GM19238 (cell line): ENCODE results near the gene APRT.
"Not testable (repeated sequence)": the region's sequence is repeated elsewhere in the genome, so short reads cannot be mapped to it uniquely, and the experiment has no call there.

Source experiments
- DNase-seq: peaks from one replicate; pipeline ENCODE4 v3.0.0; 2011; ENCODE audit warnings: low spot score; ENCODE audit not compliant: insufficient read length

The APRT gene

GRCh38 chr16:88772871-88773811 lies 38.6 kb downstream of the APRT start:
- DNase-seq = no peak

- not testable (repeated sequence) for DNase-seq
Measured at GRCh38 chr16:88771781-88772180, 39.9 kb downstream of the APRT start.

- no peak for DNase-seq
Measured at GRCh38 chr16:88771294-88771772, 40.4 kb downstream of the APRT start.

- DNase-seq = peak; percentile 72
Measured at GRCh38 chr16:88770461-88771293, 41.1 kb downstream of the APRT start.

GRCh38 chr16:88769617-88770460 lies 41.9 kb downstream of the APRT start:
- peak; percentile 79 for DNase-seq

DNA sequence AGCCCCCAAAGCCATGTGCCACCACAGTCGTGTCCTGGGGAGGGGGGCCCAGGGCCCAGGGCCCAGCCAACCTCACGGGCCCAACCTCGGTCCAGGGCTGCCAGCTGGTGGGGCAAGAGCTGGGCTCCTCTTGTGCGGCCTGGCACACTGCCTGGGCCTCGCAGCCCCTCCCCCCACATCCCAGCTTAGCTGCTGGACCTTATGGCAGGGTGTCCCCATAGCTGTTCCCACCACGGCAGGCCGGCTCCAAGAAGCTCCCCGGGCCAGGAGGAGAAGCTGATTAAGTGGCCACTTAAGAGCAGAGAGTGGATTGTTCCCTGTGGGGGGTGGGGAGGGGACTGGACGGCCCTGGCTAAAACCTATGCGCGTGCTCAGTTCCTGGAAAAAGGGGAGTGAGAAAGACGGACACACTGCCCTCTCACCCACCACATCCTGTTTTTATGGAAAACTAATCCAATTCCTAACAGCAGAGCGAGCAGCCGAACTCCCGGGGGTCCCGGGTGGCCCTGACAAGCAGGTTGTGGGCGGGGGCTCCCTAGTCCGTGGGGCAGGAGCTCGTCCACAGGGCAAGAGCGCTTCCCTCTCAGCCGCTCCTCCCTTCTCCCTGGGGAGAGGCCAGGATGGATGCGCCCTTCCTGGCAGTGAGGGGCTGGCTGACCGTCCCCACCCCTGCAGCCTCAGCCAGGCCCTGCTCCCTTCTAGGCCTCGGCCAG lies 43.5 kb downstream of the APRT start:
- DNase-seq = no peak

DNA sequence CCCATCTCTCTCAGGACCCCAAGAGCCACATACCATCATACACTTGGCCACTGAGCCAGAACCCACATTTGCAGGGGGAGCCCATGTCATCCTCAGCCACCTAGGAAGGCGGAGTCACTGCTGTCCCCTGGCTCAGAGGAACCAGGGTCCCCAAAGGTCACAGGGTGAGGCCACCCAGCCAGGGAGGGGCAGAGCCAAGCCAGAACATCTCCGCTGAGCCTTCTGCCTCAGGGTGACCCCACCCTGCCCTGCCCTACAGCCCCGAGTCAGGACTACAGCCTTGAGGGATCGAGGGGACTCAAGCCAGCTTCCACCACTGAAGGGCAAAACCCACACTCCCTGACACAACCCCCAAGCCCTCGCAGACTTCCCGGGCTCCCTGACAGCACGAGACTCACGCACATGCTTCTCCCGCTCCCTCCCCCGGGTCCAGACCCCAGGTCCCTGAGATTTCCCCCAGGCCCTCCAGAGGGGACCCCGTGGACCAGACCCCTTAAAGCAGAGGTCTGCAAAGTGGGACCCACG lies 44.1 kb downstream of the APRT start:
- DNase-seq = no peak

DNA sequence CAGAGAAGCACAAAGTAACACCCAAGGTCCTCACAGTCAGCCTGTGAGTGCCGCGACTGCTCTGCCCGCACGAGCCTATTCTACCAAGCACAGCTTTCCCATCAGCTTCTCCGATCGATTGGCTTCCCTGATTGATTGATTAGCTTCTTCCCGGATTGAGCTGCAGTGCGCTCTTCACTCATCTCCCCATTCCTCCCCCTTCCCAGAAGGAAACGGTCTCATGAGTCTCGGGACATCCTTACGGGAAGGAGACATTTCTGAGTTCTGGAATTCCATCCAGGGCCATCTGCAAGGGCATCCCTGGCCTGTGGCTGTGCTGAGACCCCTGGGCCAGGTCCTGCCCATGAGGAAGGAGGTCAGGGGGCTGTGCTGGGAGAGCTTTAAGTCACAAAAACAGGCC lies 44.8 kb downstream of the APRT start:
- no peak for DNase-seq

DNA sequence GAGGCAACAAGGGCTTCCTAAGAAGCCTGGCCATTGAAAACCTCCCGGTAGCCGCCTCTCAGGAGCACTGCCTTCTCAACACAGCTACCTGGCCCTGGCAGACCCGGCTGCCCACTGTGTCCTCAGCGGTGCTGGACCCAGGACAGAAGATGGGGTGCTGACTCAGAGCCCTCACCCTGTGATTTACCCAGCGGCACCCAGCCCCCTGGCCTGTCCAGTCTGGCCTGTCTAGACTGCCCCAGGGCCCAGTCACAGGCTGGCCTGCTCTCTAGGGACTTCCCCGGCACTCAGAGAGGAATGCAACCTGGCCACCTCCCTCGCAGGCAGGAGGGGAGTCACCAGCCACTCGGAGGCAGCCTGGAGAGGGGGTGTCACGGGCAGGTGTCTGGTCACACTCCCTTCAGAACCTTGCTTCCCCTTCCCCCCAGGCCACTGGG lies 46.8 kb downstream of the APRT start:
- no peak for DNase-seq

- DNase-seq = no peak
Measured at GRCh38 chr16:88764080-88764479, 47.6 kb downstream of the APRT start.

- DNase-seq = no peak
Measured at GRCh38 chr16:88763502-88764053, 48.1 kb downstream of the APRT start.

- DNase-seq = no peak
Measured at GRCh38 chr16:88762941-88763340, 48.8 kb downstream of the APRT start.

DNA sequence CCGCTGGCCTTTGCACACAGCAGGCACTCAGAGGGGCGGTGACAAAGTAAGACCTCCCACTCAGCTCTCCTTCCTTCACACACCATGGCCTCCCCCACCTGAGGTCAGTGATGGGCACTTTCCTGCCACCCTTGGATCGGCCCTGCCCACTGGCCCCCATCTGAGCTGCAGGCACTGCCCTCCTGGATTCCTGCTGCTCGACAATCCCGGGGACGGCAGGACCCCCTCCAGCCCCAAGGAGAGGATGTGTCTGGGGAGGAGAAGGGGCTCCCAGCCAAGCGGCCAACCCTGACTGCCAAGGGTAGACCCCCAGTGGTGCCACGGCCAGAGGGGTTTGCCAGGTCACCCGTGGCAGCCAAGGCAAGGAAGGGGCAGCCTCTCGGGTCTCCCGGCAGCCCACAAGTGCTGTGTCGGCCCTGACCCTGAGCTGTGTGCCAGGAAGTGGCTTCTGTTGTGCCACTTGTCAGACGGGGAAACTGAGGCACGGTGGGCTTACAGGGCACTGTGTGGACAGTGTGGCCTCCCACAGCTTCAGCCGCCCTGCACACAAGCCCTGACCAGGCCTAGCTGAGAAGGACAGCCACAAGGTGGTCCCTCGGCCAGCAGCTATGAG lies 49.4 kb downstream of the APRT start:
- DNase-seq = no peak

DNA sequence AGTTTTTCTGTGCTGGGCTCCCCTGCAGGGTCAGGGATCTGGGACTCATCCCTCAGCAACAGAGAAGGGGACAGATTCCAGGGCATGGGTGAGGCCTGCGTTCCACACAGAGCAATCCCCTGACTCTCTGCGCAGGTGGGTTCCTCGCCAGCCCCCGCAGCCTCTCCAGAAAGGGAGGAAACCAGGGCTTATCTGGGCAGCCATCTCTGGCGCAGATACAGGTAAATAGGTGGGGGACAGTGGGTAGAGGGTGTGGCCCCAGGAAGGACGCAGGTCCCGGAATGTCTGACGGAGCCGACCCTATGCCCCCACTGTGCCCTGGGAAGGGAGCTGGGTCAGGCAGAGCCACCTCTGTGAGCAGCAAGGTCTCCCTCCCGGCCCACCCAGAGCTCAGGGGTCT lies 49.9 kb downstream of the APRT start:
- no peak for DNase-seq

- DNase-seq = no peak
Measured at GRCh38 chr16:88761143-88761534, 50.6 kb downstream of the APRT start.

DNA sequence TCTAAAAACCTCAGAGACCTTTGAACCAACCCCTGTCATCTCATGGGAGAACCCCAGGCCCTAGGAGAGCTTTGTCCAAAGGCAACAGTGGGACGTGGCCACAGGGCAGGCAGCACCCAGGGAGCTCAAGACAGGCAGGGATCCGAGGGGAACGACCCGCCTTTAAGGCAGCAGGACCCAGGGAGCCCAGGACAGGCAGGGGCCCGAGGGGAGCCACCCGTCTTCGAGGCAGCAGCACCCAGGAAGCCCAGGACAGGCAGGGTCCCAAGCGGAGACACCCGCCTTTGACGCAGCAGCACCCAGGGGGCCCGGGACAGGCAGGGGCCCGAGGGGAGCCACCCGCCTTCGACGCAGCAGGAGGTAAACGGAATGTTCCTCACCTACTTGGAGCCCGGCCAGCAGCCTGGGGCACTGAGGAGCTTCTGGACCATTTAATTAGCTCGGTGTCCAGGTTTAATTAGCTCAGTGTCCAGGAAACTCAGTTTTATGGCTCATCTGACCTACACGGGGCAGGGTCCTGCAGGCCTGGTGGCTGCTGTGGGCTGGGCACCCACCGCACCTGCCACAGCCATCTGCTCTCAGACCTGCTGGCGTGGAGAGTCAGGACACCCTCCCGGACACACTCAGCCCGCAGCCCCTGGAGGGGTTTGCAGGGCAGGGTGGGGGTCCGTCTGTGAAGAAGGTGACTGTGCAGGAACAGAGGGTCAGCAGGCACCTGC lies 51.1 kb downstream of the APRT start:
- DNase-seq = no peak

GRCh38 chr16:88759976-88760350 lies 51.8 kb downstream of the APRT start:
- no peak for DNase-seq
